ENCODE measurements around the gene ZNF19.
"Not testable (repeated sequence)": the region's sequence is repeated elsewhere in the genome, so short reads cannot be mapped to it uniquely, and the experiment has no call there.

ZNF19 gene

DNA sequence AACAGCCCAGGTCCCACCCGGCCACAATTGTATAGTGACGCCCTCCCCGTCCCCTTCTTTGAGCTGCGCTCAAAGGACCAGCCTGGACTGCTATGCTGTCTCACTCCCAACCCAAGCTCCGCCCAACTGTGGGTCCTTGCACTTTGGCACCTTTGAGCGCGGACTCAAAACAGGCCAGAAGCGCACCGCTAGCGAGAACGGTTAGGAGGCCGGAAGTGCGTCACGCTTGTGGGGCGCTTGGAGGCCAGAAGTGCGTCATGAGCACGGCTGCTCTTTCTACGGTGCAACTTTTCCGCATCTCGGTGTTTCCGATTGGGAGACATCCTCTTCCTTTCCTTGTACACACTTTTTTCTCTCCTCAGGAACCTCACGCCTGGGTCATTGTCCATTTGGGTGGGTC lies at the start of gene ZNF19:
TSS of gene ZNF19 (minus strand) at position 203 of the 400 bp plus-strand sequence. CDS start 7,210 bp downstream, outside the sequence.
- DNase-seq: no peak

DNA sequence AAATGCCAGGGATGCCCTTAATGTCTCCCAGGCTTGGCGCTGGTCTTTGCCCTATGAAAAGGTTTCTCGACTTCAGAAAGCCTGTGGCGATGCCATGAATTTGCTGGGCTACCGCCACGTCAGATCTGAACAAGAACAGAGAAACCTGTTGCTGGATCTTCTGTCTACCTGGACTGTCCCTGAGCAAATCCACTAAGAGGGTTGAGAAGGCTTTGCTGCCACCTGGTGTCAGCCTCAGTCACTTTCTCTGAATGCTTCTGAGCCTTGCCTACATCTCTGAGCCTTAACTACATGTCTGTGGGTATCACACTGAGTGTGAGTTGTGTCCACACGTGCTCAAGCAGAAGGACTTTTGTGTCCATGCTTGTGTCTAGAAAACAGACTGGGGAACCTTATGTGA lies 48.5 kb upstream of the ZNF19 start:
- peak; percentile 85 for DNase-seq

DNA sequence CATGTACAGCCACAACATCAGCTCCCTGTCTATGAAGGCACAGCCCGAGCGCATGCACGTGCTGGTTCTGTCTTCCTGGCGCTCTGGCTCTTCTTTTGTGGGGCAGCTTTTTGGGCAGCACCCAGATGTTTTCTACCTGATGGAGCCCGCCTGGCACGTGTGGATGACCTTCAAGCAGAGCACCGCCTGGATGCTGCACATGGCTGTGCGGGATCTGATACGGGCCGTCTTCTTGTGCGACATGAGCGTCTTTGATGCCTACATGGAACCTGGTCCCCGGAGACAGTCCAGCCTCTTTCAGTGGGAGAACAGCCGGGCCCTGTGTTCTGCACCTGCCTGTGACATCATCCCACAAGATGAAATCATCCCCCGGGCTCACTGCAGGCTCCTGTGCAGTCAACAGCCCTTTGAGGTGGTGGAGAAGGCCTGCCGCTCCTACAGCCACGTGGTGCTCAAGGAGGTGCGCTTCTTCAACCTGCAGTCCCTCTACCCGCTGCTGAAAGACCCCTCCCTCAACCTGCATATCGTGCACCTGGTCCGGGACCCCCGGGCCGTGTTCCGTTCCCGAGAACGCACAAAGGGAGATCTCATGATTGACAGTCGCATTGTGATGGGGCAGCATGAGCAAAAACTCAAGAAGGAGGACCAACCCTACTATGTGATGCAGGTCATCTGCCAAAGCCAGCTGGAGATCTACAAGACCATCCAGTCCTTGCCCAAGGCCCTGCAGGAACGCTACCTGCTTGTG lies 47.8 kb upstream of the ZNF19 start:
- peak; percentile 81 for DNase-seq

DNA sequence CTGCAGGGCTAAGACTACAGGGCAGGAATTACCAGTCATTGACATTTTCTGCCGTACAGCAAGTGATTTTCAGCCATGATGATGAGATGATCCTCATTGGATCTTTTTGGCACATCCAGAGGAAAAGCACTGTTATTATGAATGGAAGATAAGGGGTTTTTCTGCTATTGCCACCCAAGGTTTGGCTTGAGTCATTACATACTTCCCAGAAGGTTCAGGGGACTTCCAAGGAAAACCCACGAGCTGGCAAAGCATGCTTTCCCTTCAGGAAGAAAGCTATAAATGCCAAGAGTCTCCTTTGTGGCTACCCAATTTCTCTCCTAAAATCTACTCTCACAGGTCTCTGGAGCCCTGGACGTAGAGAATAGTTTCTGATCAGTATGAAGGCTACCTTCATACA lies 43.2 kb upstream of the ZNF19 start:
- DNase-seq: no peak

DNA sequence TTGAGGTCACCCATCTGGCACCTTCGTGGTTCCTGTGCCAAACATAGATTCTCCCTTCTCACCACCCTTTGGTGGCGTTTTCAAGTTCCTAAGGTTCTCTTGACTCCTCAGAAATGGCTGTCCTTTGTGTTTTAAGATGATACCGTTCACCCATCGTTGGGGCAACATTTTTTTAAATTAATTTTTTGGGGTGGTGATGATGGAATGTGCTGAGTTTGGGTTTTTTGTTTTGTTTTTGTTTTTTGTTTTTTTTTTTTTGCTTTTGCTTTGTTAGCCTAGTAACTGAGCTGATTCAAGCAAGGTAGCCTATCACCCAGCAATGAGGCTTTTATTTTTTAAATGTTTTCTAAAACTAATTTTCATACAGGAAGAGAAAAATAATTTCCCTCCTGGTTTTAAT lies 39.7 kb upstream of the ZNF19 start:
- DNase-seq: no peak

DNA sequence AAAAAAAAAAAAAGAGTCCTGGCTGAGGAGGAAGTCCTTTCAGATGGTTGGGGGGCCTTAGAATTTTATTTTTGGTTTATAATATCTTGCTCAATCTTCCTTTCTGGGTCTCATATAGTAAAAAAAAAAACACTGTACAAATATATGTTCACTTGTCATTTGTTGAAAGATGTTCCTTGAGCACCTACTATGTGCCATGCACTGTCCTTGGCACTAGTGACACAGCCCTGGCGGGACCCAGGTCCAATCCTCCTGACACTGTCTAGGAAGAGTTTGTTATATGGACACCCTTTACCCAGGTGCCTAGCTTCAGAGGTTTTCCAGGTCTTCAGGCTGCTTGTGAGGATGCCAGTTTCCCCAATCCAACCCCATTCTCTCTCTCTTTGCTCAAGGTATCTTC lies 39.1 kb upstream of the ZNF19 start:
- DNase-seq: no peak

DNA sequence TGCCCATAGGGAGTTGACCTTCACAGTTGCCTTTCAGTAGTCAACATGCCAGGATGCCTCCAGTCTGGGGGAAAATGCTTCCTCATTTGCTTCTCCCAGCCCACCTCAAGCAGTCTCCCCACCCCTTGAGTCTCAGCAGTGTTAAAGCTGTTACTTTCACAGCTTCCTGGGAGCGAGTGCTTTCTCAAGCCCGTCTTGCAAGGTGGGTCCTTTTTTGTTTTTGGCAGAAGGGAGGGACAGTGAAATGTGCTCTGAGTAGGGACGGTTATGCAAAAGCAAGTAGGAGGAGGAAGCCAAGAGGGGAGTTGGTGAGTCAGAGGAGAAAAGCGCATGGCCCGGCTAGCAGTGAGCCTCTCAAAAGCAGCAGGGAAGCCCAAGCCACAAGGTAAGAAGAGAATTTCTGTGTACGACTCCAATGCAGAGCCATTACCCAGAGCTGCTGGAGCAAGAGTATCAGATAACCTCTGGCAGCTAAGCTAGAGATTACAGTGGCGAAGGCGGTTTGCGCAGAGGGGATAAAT lies 37.0 kb upstream of the ZNF19 start, which contains the start of gene CHST4:
TSS of gene CHST4 (plus strand) at position 316 of the 521 bp plus-strand sequence. CDS start 10,252 bp downstream, outside the sequence.
- DNase-seq: no peak

DNA sequence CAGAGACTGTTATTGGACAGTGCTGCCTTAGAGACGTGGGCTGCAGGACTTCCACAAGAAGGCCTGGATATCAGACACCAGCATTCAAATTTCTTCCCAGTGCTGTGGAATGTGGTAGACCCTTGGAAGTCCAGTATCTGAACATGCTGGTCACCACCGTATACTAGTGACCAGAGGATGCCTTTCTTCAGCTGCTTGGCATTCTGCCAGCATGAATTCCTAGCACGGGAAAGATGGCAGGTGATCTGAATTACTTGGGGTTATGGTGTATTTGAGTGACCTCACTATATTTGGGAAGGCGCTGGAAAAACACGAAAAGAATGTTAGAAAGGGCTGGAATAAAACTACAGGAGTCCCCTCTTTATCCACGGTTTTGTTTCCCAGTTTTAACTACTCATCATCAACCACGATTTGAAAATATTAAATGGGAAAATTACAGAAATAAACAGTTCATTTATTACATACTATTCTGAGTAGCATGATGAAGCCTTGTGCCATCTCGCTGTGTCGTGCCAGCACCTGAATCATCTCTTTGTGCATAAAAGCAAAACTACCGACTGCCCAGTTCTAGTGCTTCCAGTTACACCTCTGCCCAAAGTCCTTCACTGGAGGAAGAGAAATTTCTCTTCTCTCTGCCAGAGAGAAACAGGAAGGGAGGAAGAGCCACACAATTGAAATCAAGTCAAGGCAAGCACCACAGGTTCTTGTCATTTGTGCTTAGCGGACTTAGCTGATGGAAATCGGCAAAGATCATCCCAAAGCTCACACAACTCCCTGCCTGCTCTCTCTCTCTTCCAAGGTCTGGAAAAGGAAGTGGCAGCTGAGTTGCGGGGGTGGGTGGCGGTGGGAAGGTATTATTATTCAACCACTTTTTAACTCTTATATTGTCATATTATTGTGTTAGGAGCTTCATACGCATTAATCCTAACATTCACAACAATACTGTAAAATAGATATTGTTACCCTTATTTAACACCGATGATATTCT lies 35.7 kb upstream of the ZNF19 start:
- no peak for DNase-seq

DNA sequence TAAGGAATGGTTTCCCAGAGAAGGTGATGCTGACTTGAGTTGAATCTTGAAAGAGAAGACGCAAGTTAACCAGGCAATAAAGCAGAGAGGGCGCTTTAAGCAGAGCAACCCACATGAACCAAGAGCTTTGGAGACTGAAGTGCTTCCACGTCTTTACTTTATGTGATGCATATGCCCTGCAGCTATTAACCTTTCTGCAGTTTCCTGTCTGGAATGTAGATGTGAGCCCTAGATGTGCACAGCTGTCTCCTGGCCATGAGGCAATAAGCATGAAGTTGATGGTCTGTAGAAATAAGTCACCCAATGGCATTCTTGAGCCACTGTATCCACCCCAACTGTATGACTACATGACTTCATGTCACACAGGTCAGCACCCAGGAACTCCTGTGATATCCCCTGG lies 31.4 kb upstream of the ZNF19 start:
- no peak for DNase-seq

DNA sequence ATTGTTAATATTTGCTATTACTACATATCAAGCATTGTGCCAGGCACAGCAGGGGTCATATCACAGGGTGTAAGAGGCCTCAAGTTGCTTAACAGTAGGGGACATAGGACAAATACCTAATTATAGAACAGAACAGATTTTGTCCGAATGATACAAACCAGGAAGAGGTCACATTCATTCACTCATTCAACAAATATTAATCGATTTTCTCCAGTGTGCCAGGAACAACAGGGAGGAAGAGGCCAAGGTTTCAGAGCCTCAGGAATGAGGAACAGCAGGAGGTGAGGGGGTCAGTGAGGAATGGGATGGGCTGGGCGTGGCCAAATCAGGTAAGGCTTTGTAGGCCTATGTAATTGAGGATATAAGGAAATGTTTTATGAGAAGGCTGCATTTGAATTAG lies 25.9 kb upstream of the ZNF19 start:
- no peak for DNase-seq

DNA sequence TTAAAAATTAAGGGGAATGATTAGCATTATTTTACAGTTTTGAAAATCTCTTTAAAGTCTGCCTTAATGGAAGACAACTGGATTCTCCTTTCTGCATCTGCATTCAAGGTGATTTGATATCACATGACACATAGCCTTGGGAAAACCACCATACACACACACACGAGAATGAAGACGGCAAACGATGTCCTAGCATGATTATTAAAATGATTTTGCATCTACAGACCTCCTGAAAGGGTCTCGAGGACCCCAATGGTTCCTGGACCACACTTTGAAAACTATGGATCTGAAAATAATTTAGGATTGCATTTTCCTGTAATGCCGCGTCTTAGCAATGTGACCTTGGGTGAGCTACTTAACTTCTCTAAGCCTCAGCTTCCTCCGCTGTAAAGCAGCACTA lies 25.4 kb upstream of the ZNF19 start:
- no peak for DNase-seq

DNA sequence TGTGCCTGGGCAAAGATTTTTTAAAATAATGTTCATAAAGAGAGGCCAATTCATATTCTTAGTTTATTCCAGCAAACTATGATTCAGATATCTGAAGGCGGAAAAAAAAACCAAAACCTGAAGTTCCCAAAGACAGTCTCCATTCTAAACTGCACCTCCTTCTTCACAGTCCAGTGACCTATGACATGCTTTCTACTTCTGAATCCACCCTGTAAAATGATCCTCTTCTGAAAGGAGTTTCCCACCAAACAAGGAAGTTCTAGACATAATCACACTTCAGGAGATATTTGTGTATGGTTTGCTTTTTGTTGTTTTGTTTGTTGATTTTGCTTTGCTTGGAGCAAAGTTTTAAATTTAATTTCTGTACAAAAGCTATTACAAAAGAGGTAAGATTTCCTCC lies 24.2 kb upstream of the ZNF19 start:
- DNase-seq: peak; percentile 51

DNA sequence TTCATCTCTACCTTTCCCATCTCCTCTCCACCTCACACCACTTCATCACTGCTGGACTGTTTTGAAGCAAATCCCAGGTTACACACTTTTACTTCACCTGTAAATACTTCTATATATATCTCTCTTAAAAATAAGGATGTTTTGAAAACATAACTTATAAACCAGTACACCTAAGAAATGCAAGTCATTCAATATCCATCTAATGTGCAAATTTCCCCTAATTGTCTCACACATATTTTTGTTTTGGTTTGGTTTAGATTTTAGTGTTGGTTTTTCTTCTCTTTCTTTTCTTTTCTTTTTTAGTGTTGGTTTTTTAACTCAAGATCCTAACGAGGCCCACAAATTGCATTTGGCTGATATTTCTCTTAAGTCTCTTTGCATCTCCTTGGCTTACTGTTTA lies 17.9 kb upstream of the ZNF19 start:
- no peak for DNase-seq

DNA sequence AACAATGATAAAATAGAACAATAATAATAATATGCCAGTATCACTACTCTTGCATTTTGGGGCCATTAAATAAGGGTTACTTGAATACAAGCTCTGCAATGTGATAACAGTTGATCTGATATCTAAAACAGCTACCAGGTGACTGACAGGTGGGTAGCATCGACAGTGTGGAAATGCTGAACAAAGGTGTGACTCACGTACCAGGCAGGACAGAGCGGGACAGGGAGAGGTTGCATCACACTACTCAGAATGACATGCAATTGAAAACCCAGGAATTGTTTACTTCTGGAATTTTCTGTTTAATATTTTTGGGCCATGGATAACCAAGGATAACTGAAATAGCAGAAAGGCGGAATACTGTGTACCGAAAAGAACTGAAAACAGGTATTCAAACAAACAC lies 15.8 kb upstream of the ZNF19 start:
- DNase-seq: peak; percentile 14

DNA sequence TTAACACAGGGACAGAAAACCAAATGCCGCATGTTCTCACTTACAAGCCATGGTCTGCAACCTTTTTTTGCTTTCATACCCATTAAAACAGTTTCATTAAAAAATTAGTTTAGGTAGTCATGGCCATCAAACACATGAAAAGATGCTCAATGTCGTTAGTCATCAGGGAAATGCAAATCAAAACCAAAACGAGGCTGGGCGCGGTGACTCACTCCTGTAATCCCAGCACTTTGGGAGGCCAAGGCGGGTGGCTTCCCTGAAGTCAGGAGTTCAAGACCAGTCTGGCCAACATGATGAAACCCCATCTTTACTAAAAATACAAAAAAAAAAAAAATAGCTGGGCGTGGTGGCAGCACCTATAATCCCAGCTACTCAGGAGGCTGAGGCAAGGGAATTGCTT lies 14.9 kb upstream of the ZNF19 start:
- DNase-seq: not testable (repeated sequence)

DNA sequence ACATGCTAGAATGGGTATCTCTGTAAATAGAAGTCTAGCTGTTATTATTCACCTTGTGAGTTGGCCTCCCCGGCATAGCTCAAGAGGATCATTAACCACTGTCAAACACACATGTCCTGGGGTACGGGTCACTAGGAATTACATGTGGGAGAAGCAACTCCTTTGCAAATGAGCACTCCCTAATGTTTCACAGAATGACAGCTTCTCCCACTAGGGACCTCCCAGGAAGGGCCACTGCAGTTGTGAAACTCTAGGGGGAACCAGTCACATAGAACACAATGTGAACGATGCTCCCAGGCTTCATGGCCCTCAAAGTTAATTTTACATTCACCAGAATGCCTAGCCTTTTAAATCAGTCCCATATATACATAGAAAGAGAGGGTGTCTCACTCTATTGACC lies 12.4 kb upstream of the ZNF19 start:
- DNase-seq: no peak

DNA sequence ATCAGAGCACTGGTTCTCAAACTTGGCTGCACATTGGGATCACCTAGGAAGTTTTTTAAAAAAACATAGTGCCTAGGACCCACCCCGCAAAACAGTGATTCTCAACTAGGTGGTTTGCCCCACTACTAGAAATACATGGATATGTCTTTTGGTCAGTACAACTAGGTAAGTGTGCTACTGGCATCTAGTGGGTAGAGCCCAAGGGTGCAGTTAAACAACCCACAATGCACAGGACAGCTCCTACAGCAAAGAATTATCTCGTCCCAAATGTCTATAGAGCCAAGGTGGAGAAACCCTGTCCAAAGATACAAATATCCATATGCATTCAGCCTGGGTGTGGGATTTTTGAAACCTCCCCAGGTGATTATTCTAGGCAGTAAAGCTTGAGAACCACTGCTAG lies 11.8 kb upstream of the ZNF19 start:
- no peak for DNase-seq

DNA sequence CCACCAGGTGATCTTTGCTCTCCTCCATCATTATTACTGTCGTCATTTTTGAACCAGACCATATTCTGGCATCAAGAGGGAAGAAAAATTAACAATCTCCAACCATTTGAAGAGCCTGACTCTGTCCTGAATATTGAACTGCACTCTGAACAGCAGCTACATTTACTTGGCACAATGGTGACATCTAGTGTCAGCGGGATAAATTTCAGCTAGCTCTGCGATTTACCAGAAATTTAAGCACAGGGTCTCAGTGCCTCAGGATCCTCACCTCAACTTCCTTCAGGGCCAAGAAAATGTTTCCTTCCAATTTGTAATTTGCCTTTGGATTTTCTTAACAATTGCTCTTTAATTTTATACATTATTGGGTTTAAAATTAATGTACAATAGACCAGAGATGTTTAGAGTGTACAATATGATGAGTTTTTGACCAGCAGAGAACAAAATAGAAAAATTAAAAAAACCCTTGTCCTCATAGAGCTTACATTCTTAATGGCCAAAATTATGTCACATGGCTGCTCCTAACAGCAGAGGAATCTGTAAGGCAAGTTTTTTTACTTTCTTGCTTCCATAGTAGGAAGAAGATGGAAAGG lies 10.7 kb upstream of the ZNF19 start:
- peak; percentile 74 for DNase-seq

DNA sequence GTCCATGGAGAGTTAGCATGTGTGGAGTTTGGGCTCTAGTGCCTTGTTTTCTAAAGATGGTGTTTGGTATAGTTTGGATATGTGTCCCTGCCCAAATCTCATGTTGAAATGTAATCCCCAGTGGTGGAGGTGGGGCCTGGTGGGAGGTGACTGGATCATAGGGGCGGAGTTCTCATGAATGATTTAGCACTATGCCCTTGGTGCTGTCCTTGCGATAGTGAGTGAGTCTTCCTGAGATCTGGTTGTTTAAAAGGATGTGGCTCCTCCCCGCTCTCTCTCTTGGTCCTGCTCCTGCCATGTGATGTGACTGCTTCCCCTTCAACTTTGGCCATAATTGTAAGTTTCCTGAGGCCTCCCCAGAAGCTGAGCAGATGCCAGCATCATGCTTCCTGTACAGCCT lies 8.9 kb upstream of the ZNF19 start:
- no peak for DNase-seq

DNA sequence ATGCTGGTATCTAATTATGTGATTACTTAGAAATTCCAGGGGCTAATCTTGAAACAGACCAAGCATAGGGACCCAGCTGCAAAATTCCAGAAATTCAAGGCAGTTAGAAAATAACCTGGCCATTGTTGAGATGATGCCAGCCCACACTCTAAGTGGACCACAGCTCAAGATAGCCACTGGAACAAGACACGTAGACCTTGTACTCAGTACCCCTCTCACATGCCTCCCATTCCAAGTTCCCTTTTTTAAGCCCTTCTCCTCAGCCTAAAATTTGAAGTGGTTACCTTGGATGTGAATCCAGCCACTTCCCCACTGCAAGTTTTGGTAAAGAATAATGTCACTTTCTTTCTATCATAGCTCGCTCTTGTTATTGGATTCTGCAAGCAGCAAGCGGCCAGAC lies 4.1 kb upstream of the ZNF19 start:
- no peak for DNase-seq

DNA sequence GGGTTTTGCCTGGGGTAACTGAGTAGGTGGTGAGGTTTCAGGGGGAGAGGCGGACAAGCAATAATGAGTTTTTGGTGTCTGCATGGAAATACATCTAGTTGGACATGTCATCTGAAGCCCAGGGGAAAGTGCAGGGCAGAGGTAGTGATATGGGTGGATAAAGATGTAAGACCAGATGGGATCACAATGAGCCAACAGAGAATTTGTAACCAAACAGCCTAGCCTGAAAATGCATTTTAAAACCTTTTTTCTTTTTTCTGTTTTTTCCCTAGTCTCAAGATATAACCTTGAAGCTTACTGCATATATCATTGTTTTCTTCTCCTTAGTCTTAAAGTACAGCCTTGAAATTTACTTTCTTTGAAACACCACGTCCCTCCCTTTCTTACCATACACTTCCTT lies 3.7 kb upstream of the ZNF19 start:
- DNase-seq: no peak

DNA sequence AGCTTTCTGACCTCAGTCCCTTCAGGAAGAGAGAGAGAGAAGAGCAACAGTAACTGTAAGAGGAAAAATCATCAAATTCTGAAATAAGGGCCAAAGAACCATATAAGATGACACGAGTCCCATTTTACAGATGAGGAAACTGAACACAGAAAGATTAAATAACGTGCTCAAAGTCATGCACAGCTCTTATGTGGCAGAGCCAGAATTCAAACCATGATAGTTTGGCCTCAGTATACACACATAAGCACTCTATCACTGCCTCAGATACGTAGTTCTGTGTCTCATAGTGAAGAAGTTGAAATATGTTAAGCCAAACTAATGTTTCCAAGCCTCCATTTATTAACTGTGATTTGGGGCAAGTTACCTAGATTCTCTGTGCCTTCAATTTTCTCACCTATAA lies 1.9 kb upstream of the ZNF19 start:
- DNase-seq: no peak

DNA sequence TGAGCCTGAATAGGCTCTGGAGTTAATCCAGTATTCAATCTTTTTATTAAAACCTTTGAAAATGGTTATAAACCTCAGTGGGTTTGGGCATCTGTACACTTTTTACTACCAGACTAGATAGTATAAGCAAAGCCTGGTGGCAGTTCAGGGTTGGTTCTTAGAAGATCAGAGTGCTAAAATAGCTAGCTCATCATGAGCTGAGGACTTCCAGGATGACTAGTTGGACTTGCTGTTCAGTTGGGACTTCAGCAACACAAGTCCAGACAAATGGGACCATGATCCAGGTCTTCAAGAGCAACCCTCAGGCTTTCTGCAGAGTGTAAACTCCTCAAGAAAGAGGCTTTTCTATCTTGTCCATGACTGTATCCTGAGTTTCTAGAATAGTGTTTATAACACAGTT lies 1.2 kb upstream of the ZNF19 start:
- DNase-seq: no peak
